ENCODE data around the gene FRRS1.

FRRS1 gene

DNA sequence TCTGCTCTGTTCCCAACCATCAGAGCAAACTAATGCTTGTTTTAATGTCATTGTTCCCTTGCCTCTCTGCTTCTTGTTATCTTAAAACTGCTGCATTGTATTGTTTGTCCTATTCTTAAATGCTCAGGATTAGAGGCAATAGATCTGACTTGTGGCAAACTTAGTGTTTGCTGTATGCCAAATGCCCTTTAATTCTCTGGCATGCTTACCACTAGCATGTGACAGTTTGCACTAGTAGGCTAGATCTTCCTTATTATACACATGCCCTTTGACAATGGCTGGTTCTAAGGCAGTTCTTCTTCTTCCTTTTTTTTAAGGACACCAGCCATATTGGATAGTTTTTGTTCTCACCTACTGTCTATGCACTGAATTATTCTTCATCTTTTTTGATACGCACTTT, 90.4 kb downstream of the FRRS1 start:
- no peak for DNase-seq (ENCODE audit: low read depth)

- DNase-seq (ENCODE audit: low read depth), result no peak
These were observed 91.1 kb downstream of the FRRS1 start for GRCh38 chr1:99675292-99675691.

DNA sequence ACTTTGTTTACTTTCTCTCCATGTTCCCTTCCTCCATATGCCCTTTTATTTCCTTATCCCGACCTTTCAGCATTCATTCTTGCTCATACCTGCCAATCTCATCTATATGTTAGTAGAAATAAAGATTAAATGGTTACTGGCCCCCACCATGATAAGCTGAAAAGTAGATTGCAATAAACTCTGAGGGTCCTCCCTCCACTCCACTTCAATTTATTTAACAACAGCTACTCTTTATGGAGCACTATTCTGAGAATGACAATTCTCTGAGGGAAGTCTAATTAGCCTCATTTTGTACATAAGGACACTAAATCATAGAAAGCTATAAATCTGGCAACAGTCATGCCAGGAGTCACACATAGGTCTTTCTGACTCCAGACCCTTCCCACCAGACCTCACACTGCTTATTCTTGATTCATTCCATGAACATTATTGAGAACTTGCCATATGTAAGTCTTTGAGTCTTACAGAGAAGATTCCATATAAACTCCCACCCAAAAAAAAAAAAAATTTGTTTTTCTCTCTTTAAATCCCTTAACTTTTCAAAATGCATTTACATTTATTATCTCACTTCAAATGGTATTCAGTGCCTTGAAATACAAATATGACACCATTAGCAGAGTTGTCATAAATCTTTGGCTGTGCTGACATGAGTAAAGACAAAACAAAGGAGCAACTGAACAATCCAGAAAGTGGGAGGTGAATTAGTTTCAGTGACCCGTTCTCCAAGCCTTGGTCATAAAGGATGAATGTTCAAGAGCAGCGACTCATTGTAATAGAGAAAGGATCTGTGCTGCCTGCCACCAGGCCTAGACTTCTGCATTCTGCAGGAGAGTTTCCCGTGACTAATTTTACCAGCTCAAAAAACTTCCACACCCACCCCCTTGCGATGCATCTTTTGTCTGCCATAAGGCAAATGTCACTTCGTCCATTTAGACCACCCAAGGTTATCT, 92.0 kb downstream of the FRRS1 start:
- DNase-seq (ENCODE audit: low read depth), result no peak

DNA sequence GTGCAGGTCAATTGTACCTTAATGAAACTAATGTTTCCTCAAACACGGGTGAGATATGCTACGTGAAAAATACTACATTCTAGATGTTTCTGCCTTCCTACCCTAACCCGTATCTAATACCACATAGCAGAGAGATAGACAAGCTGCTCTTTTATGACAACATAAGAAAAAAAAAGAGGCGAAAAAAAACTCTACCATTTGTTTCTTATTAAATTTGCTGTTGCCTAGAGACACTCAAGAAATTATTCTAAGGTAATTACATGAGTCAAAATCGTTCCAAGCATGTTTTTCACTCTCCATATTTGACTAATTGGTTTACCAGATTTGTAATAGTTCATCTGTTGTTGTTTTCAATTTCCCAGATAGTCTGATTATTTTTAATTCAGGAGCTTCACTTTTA, 93.1 kb downstream of the FRRS1 start:
- DNase-seq (ENCODE audit: low read depth), result no peak

GRCh38 chr1:99672530-99673213, 93.8 kb downstream of the FRRS1 start:
- DNase-seq (ENCODE audit: low read depth), result no peak

DNA sequence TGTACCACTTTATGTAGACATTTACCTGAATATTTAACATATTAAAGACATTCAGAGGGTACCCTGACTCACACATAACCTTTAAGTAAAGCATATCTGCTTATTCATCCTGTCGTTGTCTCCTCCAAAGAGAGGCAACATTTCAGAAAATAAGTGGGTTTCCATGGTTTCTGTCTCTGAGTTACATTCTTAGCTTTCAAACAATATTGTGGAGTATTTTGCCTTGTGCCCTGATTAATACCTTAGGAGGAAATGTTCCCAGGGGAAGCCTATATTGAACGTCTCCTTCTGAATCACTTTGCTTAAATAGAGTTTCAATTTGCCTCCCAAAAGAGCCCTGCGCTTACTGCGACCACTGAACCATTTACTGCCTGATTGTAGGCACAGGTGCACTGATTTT, 94.4 kb downstream of the FRRS1 start:
- DNase-seq (ENCODE audit: low read depth), result no peak

GRCh38 chr1:99670583-99670982, 95.9 kb downstream of the FRRS1 start:
- DNase-seq (ENCODE audit: low read depth), result no peak

DNA sequence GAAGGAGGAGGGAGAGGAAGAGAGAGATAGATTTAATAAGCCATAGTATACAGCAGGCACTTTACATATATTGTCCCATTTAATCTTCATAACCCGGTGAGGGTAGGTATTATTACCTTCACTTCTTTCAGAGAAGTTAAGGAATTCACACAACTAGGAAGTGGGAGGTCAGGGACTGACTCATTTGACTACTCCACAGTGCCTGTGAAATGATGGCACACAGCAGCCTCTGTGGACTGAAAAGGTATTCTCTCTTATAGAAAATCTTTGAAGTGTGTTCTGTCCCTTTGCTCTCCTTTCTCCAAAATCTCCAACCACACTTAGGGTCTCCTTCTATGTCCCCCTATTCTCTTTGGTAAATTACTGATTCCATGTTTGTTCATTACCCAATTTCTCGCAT, 96.6 kb downstream of the FRRS1 start:
- DNase-seq (ENCODE audit: low read depth), result no peak

DNA sequence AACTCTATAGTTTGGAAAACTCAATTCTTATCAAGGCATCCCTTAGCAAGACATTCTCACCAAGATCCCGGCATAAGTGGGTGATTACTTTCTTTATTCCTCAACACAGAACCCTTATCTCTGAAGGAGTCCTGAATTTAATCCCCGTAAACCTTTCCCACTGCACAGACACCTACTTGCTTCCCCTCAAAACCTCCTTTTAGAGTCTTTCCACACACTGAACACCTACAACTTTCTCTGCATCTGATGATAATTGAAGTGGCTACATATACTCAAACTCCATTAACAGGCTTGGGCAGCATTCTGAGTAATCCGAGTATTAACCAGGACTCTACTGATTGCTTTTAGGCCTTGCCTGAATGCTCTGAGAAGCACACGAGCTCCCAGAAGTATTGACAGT, 97.1 kb downstream of the FRRS1 start:
- no peak for DNase-seq (ENCODE audit: low read depth)

- no peak for DNase-seq (ENCODE audit: low read depth)
These were observed 101.2 kb downstream of the FRRS1 start for GRCh38 chr1:99665212-99665611.

- no peak for DNase-seq (ENCODE audit: low read depth)
These were observed 102.9 kb downstream of the FRRS1 start for GRCh38 chr1:99663501-99663900.

- DNase-seq (ENCODE audit: low read depth), result no peak
These were observed 103.8 kb downstream of the FRRS1 start for GRCh38 chr1:99662539-99663080.

GRCh38 chr1:99661780-99662179, 104.7 kb downstream of the FRRS1 start:
- DNase-seq (ENCODE audit: low read depth), result no peak

DNA sequence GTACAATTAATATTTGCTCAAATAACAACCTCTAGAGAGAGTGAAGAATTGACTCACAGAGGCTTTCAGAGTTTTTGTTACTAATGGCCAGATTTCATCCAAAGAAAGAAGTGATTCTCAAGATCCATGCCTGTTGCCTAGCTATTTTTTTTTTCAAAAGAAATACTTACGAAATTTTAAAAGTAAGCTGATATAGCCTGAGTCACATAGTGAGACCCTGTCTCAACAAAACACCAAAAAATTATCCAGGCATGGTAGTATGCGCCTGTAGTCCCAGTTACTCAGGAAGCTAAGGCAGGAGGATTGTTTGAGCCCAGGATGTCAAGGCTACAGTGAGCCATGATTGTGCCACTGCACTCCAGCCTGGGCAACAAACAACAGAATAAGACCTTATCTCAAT, 105.9 kb downstream of the FRRS1 start:
- no peak for DNase-seq (ENCODE audit: low read depth)

DNA sequence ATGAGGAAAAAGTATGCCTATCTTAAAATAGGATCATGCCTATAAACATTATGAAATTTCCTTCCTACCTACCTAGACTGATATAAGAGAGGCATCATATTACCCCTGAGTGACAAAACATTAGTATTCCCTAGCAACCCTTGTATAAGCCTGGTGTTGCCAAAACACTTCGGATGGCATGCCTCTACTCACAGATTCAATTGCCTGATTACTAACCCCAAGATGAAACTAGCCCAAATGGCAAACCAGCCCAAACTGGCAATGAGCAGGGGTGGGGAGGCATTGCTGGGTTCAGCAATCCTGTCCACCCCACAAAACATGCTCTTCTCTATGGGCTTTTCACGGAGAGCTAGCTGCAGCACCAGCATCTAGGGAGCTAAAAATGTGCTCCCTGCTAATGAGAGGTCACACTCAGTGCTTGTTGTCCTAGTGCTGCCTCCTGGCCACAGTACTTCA, 106.7 kb downstream of the FRRS1 start:
- DNase-seq (ENCODE audit: low read depth), result no peak

All from activated T-helper 9 cell treated with anti-CD3 and anti-CD28 coated beads, Interleukin-2, amount 50 U/mL, for 16 hours (primary cell).